MM.1S (cell line): Measurements from ENCODE around the gene DYRK4.
"Not testable (repeated sequence)": the region's sequence is repeated elsewhere in the genome, so short reads cannot be mapped to it uniquely, and the experiment has no call there.

Experiments used
- DNase-seq: peaks from one replicate; pipeline ENCODE4 v3.0.0-alpha.2; 2015
- H2AFZ ChIP-seq: fragments of 300-600 bp; sonication (generic); 2 replicates; pipeline ENCODE4 v1.6.0; 2016; ENCODE audit warnings: antibody characterized with exemption, low read length
- H3F3A ChIP-seq: fragments of 300-600 bp; sonication (generic); 2 replicates; pipeline ENCODE4 v1.6.1; 2016; ENCODE audit warnings: mild to moderate bottlenecking, antibody characterized with exemption, low read length, moderate library complexity, mixed read lengths; ENCODE audit not compliant: insufficient read depth
- H3K27ac ChIP-seq: fragments of 300-600 bp; sonication (generic); 2 replicates; pipeline ENCODE4 v1.5.1; 2016; ENCODE audit warnings: mild to moderate bottlenecking, low read length
- H3K27me3 ChIP-seq: fragments of 300-600 bp; sonication (generic); replicated peaks from 2 replicates; pipeline ENCODE4 v1.6.0; 2016; ENCODE audit warnings: low read length; ENCODE audit not compliant: insufficient read depth
- H3K36me3 ChIP-seq: fragments of 300-600 bp; sonication (generic); replicated peaks from 2 replicates; pipeline ENCODE4 v1.6.1; 2016; ENCODE audit warnings: mild to moderate bottlenecking, low read length, mixed read lengths; ENCODE audit not compliant: insufficient read depth
- H3K4me1 ChIP-seq: fragments of 300-600 bp; sonication (generic); 2 replicates; pipeline ENCODE4 v1.6.1; 2016; ENCODE audit warnings: low read length, mixed read lengths
- H3K4me2 ChIP-seq: fragments of 300-600 bp; sonication (generic); 2 replicates; pipeline ENCODE4 v1.6.0; 2016; ENCODE audit warnings: low read depth, low read length
- H3K4me3 ChIP-seq: fragments of 300-600 bp; sonication (generic); 2 replicates; pipeline ENCODE4 v1.5.1; 2016; ENCODE audit warnings: low read length, mixed read lengths
- H3K79me2 ChIP-seq: fragments of 300-600 bp; sonication (generic); 2 replicates; pipeline ENCODE4 v1.6.1; 2016; ENCODE audit warnings: mixed run types, low read length, mixed read lengths
- H3K9ac ChIP-seq: fragments of 300-600 bp; sonication (generic); 2 replicates; pipeline ENCODE4 v1.6.1; 2016; ENCODE audit warnings: low read length, mixed read lengths
- H3K9me2 ChIP-seq: fragments of 300-600 bp; sonication (generic); replicated peaks from 2 replicates; pipeline ENCODE4 v1.6.1; 2016; ENCODE audit warnings: mild to moderate bottlenecking, low read length, mixed read lengths; ENCODE audit not compliant: insufficient read depth
- H3K9me3 ChIP-seq: fragments of 300-600 bp; sonication (generic); replicated peaks from 2 replicates; pipeline ENCODE4 v1.6.1; 2016; ENCODE audit warnings: mild to moderate bottlenecking, low read length, mixed read lengths; ENCODE audit not compliant: insufficient read depth
- H4K20me1 ChIP-seq: fragments of 300-600 bp; sonication (generic); 2 replicates; pipeline ENCODE4 v1.6.1; 2016; ENCODE audit warnings: mild to moderate bottlenecking, low read length, moderate library complexity, mixed read lengths; ENCODE audit not compliant: insufficient read depth
- EZH2 ChIP-seq: fragments of 300-600 bp; sonication (generic); optimal IDR thresholded peaks from 2 replicates; pipeline ENCODE3; 2017; ENCODE audit warnings: low read depth, mild to moderate bottlenecking, antibody characterized with exemption, low read length, mixed read lengths
- EZH2phosphoT487 ChIP-seq: fragments of 300-600 bp; sonication (generic); IDR thresholded peaks from 2 replicates; pipeline ENCODE4 v1.6.1; 2018; ENCODE audit warnings: antibody characterized with exemption, low read length
- TF ChIP-seq, protein P1 (sequence below): fragments of 300-600 bp; sonication (generic); IDR thresholded peaks from 2 replicates; pipeline ENCODE4 v1.5.1; 2016; ENCODE audit warnings: antibody characterized with exemption, low read length, mixed read lengths

The DYRK4 gene, protein sequence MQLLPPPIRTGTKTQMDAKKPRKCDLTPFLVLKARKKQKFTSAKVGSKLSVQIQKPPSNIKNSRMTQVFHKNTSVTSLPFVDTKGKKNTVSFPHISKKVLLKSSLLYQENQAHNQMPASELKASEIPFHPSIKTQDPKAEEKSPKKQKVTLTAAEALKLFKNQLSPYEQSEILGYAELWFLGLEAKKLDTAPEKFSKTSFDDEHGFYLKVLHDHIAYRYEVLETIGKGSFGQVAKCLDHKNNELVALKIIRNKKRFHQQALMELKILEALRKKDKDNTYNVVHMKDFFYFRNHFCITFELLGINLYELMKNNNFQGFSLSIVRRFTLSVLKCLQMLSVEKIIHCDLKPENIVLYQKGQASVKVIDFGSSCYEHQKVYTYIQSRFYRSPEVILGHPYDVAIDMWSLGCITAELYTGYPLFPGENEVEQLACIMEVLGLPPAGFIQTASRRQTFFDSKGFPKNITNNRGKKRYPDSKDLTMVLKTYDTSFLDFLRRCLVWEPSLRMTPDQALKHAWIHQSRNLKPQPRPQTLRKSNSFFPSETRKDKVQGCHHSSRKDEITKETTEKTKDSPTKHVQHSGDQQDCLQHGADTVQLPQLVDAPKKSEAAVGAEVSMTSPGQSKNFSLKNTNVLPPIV

DNA sequence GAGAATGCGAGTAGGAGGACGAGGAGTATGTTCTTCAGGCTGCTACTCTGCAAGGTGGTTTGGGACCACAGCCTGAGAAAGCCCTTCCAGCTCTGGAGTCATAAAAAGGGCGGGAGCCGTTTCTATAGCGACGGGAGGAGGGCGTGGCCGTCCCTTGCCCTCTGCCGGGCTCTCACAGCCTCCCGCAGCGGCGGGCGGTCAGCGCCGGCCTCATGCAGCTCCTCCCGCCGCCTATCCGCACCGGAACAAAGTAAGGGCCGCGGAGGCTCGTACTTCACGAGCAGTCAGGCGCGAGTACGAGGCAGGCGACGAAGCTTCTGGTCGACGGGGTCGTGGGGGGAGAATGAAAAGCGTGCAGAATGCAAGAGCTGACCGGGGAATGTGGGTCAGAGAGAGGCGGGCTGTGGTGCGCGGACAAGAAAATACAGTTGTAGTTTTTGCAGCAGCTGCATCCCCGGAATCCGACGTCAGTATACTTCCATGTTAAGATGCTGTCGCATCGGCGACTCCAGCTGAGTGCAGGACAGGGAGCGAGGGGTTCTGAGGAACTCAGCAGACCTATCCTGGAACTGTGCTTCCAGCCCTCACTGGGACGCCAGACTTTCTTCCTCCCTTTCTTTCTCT lies at the start of gene DYRK4:
Gene DYRK4, plus strand, starts transcription at position 175 of the 624 bp plus-strand sequence. Its CDS starts 38 bp downstream, at position 213.
- Histone ChIP-seq H3K79me2 (no peaks in the 10 kb centered on the region), H4K20me1 (no peaks in the 10 kb centered on the region), H3K4me3 (no peak within 1 kb of the TSS), H3K27me3 (no peaks in the 10 kb centered on the region), H3K9me2 (no peaks in the 10 kb centered on the region), H3K4me2 (no peak within 1 kb of the TSS), H3K4me1 (peaks cover 9% of the 10 kb centered on the region; the same call in 1 of the 2 replicates), H3K9ac (no peak within 1 kb of the TSS), H3F3A (peaks cover 4% of the 10 kb centered on the region; the same call in 1 of the 2 replicates), H3K36me3 (peaks cover 2% of the 10 kb centered on the region; the same call in 1 of the 2 replicates), H2AFZ (no peak within 1 kb of the TSS), H3K9me3 (no peaks in the 10 kb centered on the region), H3K27ac (no peak within 1 kb of the TSS)
- DNase-seq, result no peak
- TF ChIP-seq, protein P1, sequence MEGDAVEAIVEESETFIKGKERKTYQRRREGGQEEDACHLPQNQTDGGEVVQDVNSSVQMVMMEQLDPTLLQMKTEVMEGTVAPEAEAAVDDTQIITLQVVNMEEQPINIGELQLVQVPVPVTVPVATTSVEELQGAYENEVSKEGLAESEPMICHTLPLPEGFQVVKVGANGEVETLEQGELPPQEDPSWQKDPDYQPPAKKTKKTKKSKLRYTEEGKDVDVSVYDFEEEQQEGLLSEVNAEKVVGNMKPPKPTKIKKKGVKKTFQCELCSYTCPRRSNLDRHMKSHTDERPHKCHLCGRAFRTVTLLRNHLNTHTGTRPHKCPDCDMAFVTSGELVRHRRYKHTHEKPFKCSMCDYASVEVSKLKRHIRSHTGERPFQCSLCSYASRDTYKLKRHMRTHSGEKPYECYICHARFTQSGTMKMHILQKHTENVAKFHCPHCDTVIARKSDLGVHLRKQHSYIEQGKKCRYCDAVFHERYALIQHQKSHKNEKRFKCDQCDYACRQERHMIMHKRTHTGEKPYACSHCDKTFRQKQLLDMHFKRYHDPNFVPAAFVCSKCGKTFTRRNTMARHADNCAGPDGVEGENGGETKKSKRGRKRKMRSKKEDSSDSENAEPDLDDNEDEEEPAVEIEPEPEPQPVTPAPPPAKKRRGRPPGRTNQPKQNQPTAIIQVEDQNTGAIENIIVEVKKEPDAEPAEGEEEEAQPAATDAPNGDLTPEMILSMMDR, result no peak
- TF ChIP-seq EZH2phosphoT487, result no peak
- no peak for TF ChIP-seq EZH2

DNA sequence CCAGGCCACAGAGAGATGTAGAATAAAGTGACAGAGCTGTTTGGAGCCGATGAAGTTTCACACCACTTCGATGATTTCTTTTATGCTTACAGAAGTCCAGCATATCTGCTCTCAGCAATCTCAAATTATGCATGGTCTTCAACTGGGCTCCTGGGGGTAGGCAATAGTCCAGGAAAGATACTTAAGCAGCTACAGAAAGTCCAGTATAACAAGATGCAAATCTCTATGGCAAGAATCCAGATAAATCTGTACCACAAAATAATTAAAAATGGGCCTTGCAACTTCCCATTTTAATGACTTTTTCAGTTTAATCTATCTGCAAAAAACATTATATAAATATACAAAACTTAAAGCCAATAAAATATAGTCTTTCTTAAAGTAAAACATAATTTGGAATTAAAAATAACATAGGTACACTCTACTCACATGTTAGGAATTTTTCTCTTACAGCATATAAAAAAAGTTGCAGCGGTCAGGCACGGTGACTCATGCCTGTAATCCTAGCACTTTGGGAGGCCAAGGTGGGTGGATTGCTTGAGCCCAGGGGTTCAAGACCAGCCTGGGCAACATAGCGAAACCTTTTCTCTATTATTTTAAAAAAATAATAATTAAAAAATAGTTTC lies 43.8 kb upstream of the DYRK4 start:
- no peaks in the 10 kb centered on the region for H3K27me3 ChIP-seq
- no peaks in the 10 kb centered on the region; the same call in 1 of the 2 replicates for H3F3A ChIP-seq
- no peaks in the 10 kb centered on the region for H3K4me1 ChIP-seq
- no peaks in the 10 kb centered on the region for H3K9me2 ChIP-seq
- no peak for DNase-seq
- no peak overlapping the region for H3K4me3 ChIP-seq
- no peak overlapping the region for H2AFZ ChIP-seq
- H3K9me3 ChIP-seq, result no peaks in the 10 kb centered on the region
- H3K36me3 ChIP-seq, result peaks cover 3% of the 10 kb centered on the region
- no peak overlapping the region for H3K27ac ChIP-seq
- no peaks in the 10 kb centered on the region for H3K79me2 ChIP-seq
- H3K4me2 ChIP-seq, result no peak overlapping the region
- TF ChIP-seq, protein P1, result no peak
- TF ChIP-seq EZH2phosphoT487 (no peak), EZH2 (no peak)
- no peaks in the 10 kb centered on the region for H4K20me1 ChIP-seq
- H3K9ac ChIP-seq, result no peak overlapping the region

DNA sequence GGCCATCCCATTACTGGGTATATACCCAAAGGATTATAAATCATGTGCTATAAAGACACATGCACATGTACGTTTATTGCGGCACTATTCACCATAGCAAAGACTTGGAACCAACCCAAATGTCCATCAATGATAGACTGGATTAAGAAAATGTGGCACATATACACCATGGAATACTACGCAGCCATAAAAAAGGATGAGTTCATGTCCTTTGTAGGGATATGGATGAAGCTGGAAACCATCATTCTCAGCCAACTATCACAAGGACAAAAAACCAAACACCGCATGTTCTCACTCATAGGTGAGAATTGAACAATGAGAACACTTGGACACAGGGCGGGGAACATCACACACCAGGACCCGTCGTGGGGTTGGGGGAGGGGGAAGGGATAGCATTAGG lies 38.6 kb upstream of the DYRK4 start:
- H3K36me3 ChIP-seq, H3F3A ChIP-seq, H3K27ac ChIP-seq, H3K9ac ChIP-seq, H3K4me1 ChIP-seq, H3K9me3 ChIP-seq, H3K9me2 ChIP-seq, H3K4me3 ChIP-seq, H3K4me2 ChIP-seq, H3K79me2 ChIP-seq, H4K20me1 ChIP-seq, H2AFZ ChIP-seq, H3K27me3 ChIP-seq, DNase-seq: not testable (repeated sequence)
